GM20000 (cell line): ENCODE data around the gene FAM98C.

ENCODE experiments used
- DNase-seq: peaks from one replicate; pipeline ENCODE4 v3.0.0; 2012; ENCODE audit warnings: low spot score
- CTCF ChIP-seq: IDR thresholded peaks from 2 replicates; pipeline ENCODE4 v1.5.1; 2012; ENCODE audit warnings: mild to moderate bottlenecking, control low read depth; ENCODE audit errors: extremely low read depth, missing control alignments

The FAM98C gene

GRCh38 chr19:38434549-38435051 lies 31.7 kb downstream of the FAM98C start:
- no peak for DNase-seq
- no peak for TF ChIP-seq CTCF

- TF ChIP-seq CTCF: no peak
Observed at GRCh38 chr19:38437295-38437694, 34.4 kb downstream of the FAM98C start.

GRCh38 chr19:38437917-38438316 lies 35.0 kb downstream of the FAM98C start:
- TF ChIP-seq CTCF: no peak
- DNase-seq: no peak

More at GRCh38 chr19:38437295-38437694, 34.4 kb downstream of the FAM98C start:
- DNase-seq: no peak

- no peak for TF ChIP-seq CTCF
- DNase-seq: no peak
Observed at GRCh38 chr19:38440592-38440991, 37.7 kb downstream of the FAM98C start.

GRCh38 chr19:38441657-38442348 lies 38.9 kb downstream of the FAM98C start:
- TF ChIP-seq CTCF: peak; percentile 26
- DNase-seq: peak; percentile 61

GRCh38 chr19:38442736-38443135 lies 39.8 kb downstream of the FAM98C start:
- TF ChIP-seq CTCF: no peak
- DNase-seq: no peak

GRCh38 chr19:38443458-38443999 lies 40.6 kb downstream of the FAM98C start:
- no peak for DNase-seq
- TF ChIP-seq CTCF: no peak
